Fibroblast of pulmonary artery (primary cell): ENCODE results near the gene GNB3.

Experiments
- DNase-seq: peaks from one replicate; pipeline ENCODE4 v3.0.0-alpha.2; 2010; ENCODE audit warnings: low read depth
- H3K4me3 ChIP-seq: replicated peaks from 2 replicates; pipeline ENCODE4 v1.5.1; 2011; ENCODE audit warnings: low read depth, mild to moderate bottlenecking, control low read depth, low read length, moderate library complexity
- TF ChIP-seq, protein P1 (sequence below): IDR thresholded peaks from 2 replicates; pipeline ENCODE4 v1.5.1; 2011; ENCODE audit warnings: mild to moderate bottlenecking, control low read depth, low read length, inconsistent platforms; ENCODE audit errors: missing control alignments

The GNB3 gene

DNA sequence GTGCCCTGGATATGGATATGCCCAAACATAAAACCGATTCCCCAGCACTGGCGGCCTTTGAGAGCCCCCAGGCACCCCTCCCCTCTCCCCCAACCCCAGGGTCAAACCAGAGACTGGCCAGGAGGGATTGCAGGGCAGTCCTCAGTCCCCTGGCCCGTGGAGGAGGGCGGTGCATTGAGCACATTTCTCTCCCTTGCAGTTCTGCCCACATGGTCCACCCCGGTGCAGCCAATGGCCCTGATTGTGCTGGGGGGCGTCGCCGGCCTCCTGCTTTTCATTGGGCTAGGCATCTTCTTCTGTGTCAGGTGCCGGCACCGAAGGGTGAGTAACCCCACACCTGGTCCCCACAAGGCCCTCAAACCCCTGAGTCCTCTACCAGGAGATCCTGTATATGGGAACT lies 22.5 kb upstream of the GNB3 start:
- no peak for DNase-seq
- H3K4me3 ChIP-seq = no peak overlapping the region
- TF ChIP-seq, protein P1, sequence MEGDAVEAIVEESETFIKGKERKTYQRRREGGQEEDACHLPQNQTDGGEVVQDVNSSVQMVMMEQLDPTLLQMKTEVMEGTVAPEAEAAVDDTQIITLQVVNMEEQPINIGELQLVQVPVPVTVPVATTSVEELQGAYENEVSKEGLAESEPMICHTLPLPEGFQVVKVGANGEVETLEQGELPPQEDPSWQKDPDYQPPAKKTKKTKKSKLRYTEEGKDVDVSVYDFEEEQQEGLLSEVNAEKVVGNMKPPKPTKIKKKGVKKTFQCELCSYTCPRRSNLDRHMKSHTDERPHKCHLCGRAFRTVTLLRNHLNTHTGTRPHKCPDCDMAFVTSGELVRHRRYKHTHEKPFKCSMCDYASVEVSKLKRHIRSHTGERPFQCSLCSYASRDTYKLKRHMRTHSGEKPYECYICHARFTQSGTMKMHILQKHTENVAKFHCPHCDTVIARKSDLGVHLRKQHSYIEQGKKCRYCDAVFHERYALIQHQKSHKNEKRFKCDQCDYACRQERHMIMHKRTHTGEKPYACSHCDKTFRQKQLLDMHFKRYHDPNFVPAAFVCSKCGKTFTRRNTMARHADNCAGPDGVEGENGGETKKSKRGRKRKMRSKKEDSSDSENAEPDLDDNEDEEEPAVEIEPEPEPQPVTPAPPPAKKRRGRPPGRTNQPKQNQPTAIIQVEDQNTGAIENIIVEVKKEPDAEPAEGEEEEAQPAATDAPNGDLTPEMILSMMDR = no peak

DNA sequence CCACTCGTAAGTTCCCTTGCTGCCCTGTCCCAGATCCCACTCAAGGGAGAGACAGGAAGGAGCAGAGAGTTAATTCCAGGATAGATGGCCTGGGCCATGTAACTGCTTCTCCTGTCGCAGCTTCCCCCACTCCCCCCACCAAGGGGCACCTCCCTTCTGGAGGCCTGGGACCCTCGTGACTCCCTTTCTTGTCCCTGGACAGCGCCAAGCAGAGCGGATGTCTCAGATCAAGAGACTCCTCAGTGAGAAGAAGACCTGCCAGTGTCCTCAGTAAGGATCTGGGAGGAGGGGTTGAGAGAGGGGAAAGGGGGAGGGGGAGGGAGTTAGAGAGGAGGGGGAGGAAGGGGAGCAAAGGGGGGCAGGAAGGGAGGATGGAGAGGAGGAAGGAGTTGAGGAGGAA lies 22.1 kb upstream of the GNB3 start:
- TF ChIP-seq, protein P1 = no peak
- H3K4me3 ChIP-seq = no peak overlapping the region
- no peak for DNase-seq

DNA sequence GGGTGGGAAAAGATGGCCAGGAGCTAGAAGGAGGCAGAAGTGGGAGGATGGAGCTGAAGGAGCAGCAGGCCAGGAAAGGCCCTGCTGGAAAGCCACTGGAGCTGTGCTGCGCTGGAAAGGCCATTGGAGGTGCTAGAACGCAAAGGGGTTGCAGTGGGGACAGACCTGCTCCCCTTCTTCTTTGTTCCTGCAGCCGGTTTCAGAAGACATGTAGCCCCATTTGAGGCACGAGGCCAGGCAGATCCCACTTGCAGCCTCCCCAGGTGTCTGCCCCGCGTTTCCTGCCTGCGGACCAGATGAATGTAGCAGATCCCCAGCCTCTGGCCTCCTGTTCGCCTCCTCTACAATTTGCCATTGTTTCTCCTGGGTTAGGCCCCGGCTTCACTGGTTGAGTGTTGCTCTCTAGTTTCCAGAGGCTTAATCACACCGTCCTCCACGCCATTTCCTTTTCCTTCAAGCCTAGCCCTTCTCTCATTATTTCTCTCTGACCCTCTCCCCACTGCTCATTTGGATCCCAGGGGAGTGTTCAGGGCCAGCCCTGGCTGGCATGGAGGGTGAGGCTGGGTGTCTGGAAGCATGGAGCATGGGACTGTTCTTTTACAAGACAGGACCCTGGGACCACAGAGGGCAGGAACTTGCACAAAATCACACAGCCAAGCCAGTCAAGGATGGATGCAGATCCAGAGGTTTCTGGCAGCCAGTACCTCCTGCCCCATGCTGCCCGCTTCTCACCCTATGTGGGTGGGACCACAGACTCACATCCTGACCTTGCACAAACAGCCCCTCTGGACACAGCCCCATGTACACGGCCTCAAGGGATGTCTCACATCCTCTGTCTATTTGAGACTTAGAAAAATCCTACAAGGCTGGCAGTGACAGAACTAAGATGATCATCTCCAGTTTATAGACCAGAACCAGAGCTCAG lies 21.4 kb upstream of the GNB3 start:
- H3K4me3 ChIP-seq = no peak overlapping the region
- DNase-seq = no peak
- TF ChIP-seq, protein P1 = no peak

DNA sequence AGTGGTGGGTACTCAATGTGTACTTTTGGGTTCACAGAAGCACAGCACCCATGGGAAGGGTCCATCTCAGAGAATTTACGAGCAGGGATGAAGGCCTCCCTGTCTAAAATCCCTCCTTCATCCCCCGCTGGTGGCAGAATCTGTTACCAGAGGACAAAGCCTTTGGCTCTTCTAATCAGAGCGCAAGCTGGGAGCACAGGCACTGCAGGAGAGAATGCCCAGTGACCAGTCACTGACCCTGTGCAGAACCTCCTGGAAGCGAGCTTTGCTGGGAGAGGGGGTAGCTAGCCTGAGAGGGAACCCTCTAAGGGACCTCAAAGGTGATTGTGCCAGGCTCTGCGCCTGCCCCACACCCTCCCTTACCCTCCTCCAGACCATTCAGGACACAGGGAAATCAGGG lies 20.6 kb upstream of the GNB3 start:
- no peak for DNase-seq
- H3K4me3 ChIP-seq = no peak overlapping the region

DNA sequence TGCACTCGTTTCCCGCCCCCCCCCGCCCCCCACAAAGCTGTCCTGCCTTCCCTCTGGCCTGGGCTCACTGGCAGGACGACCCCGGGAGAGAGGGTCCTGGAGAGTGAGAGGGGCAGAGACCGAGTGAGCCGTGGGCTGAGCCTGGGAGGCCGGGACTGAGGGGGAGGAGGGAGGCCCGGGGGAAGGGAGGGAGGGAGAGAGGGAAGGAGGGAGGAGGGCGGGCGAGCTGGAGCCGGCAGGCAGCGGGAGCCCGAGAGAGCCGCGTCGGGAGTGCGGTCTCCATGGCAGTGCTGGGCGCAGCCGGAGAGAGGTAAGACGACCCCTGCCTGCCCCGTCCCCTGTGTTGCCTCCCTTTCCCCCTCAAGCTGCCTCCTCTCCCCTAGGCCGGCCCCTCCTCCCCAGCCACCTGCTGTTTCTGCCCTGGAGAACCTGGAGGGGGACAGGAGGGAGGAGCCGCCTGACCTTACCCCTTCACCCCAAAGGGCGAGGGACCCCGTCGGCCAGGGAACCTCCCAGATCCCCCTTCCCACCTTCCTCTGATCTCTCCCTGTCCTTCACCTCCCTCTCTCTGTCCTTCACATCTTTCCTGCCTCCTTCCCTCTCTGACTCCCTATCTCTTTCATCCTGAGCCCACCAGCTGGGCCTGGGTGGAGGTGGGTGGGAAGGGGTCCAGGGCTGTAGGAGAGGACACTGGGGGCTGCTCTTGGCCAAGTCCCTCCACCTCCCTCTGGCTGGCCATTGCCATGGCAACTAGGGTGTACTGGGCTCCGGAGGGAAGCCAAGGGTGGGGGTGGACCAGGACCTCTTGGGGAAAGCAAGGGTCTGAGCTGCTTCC lies 18.9 kb upstream of the GNB3 start, which contains the start of gene GPR162:
Gene GPR162, plus strand, starts transcription at position 231 of the 835 bp plus-strand sequence. CDS start 2,078 bp downstream, outside the sequence.
- peak within 1 kb of the TSS; percentile 51 for H3K4me3 ChIP-seq
- TF ChIP-seq, protein P1 = no peak
- DNase-seq = peak; percentile 63

More for the DNA sequence above, 20.6 kb upstream of the GNB3 start:
- TF ChIP-seq, protein P1 = no peak

DNA sequence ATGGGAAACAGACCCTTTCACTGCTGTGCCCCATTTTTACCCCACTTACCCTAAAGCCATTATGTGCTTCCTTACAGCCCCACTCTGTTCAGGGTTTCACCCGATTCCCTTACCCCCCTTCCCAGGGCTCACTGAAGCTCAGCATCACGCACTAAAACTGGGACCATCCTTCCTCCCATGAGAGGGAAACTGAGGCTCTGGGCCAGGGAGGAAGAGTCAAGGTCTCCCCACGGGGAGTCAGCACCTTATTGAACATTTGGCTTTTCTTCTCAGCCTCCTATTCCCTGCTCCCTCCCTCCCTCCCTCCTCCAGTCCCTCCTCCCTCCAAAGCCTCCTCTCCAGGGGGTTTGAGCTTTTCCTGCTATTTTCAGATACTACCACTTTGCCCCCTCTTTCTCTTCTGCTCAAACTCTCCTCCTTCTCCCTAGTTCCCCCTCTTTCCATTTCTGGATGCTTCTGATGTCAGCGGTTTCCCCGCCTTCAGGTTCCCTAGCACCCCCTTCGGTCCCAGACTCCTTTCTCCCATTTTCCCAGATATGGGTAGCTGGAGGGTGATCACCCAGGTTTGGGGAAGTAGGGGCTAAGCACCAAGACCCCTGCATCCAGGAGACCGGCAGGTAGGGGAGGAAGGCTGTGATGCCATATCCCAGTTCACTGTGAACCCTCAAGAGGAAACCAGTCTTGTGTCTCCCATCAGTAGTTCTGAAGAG lies 18.1 kb upstream of the GNB3 start:
- peak overlapping the region; percentile 51 for H3K4me3 ChIP-seq
- no peak for DNase-seq
- TF ChIP-seq, protein P1 = no peak
